Lung (tissue), 12 donors: ENCODE measurements around the gene NRG3. TPM values are rescaled to one million over a fixed set of nuclear protein-coding genes. Genes with fewer than 3 reads are reported as not detected.
A peak's percentile ranks its signal among the peaks of the same experiment; 100 is the strongest.

Experiments used
- ATAC-seq: fragments of 200-7000 bp; cut with Tn5 transposase; one replicate; pipeline ENCODE4 v1.9.1; 2020; ENCODE audit warnings: moderate number of reproducible peaks; ENCODE audit not compliant: insufficient read depth, low FRiP score
- DNase-seq, 3 donors: peaks; one replicate each; pipeline ENCODE4 v3.0.0-alpha.2; 2013 to 2017
- H3K27ac ChIP-seq, 2 donors: one replicate each; pipeline ENCODE4 v1.5.1; 2013; ENCODE audit warnings: mild to moderate bottlenecking in 2 of 2, moderate library complexity in 2 of 2, control low read depth in 1 of 2, inconsistent platforms in 1 of 2, low read depth in 1 of 2, low read length in 1 of 2
- H3K27me3 ChIP-seq, 3 donors: one replicate each; pipeline ENCODE4 v1.5.1; 2013; ENCODE audit warnings: low read length in 2 of 3; ENCODE audit not compliant: control insufficient read depth in 3 of 3, insufficient read depth in 3 of 3
- H3K36me3 ChIP-seq, 4 donors: one replicate each; pipeline ENCODE4 v1.5.1; 2013; ENCODE audit warnings: low read length in 4 of 4, mild to moderate bottlenecking in 1 of 4, moderate library complexity in 1 of 4; ENCODE audit not compliant: control insufficient read depth in 4 of 4, insufficient read depth in 4 of 4
- H3K4me1 ChIP-seq, 5 donors: one replicate each; pipeline ENCODE4 v1.5.1; 2013; ENCODE audit warnings: low read length in 5 of 5, mild to moderate bottlenecking in 2 of 5, moderate library complexity in 1 of 5; ENCODE audit not compliant: control insufficient read depth in 5 of 5, insufficient read depth in 5 of 5
- H3K4me3 ChIP-seq: one replicate; pipeline ENCODE4 v1.5.1; 2013; ENCODE audit warnings: mild to moderate bottlenecking, control low read depth, moderate library complexity
- H3K9ac ChIP-seq, 2 donors: one replicate each; pipeline ENCODE4 v1.5.1; 2013; ENCODE audit warnings: low read length in 2 of 2, control low read depth in 1 of 2; ENCODE audit not compliant: insufficient read depth in 1 of 2
- H3K9me3 ChIP-seq, 4 donors: one replicate each; pipeline ENCODE4 v1.5.1; 2013; ENCODE audit warnings: low read length in 3 of 4, mild to moderate bottlenecking in 1 of 4, moderate library complexity in 1 of 4; ENCODE audit not compliant: control insufficient read depth in 4 of 4, insufficient read depth in 3 of 4
- WGBS, 2 donors: extraction: QIAGEN DNeasy Blood & Tissue Kit; methylation state at CpG; one replicate each; pipeline ENCODE4 v1.1.7; 2013; 5-methylcytosine and 5-hydroxymethylcytosine counted together
- polyA plus RNA-seq, 2 donors: library from polyadenylated mRNA; stranded (reverse); fragments of 200-250 nt; gene quantifications; one replicate each; pipeline ENCODE4 v1.2.1, GENCODE V29; 2013
- total RNA-seq, 2 donors: library from RNA; depleted of rRNA in 1 of 2; stranded (reverse); fragments of >200 nt in 1 of 2; gene quantifications; one replicate each; pipeline ENCODE4 v1.2.1, GENCODE V29; 2014 to 2021
- TF ChIP-seq, protein P1 (sequence below): IDR thresholded peaks from 2 replicates; pipeline ENCODE4 v1.5.1; 2012; ENCODE audit warnings: mild to moderate bottlenecking; ENCODE audit errors: control extremely low read depth, extremely low read depth
- donor health status: control.
- donor health status: control.
- donor health status: Bipolar disorder and iron deficiency.
- donor health status: healthy.
- donor health status: DM: yes; HTN: yes; CAD: no.

NRG3 gene
- total and polyA plus RNA-seq, 4 donors: 0.49 to 2.0 (median 0.84) TPM

DNA sequence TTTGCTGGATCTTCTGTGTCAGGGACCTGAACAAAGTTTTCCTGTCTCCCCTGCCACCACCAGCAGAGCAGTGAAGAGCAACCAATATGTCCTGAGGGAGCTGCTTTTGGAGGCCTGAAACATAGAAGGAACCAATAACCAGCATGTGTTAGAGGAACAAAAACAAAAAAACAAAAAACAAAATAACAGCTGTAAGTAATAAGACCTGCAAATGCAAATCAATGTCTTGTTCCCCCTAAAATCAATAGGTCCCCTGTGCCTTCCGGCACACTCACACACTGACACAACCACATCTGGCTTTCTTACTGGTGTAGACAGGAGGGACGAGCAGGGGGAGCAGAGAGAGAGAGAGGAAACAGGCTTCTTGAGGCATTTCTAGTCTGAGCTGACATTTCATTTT, 94.1 kb downstream of the NRG3 start:
- H3K27ac ChIP-seq: no peak overlapping the region
- DNase-seq (no peak), ATAC-seq (no peak)
- H3K27me3 ChIP-seq: no peaks in the 10 kb centered on the region
- TF ChIP-seq, protein P1, sequence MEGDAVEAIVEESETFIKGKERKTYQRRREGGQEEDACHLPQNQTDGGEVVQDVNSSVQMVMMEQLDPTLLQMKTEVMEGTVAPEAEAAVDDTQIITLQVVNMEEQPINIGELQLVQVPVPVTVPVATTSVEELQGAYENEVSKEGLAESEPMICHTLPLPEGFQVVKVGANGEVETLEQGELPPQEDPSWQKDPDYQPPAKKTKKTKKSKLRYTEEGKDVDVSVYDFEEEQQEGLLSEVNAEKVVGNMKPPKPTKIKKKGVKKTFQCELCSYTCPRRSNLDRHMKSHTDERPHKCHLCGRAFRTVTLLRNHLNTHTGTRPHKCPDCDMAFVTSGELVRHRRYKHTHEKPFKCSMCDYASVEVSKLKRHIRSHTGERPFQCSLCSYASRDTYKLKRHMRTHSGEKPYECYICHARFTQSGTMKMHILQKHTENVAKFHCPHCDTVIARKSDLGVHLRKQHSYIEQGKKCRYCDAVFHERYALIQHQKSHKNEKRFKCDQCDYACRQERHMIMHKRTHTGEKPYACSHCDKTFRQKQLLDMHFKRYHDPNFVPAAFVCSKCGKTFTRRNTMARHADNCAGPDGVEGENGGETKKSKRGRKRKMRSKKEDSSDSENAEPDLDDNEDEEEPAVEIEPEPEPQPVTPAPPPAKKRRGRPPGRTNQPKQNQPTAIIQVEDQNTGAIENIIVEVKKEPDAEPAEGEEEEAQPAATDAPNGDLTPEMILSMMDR: no peak
- H3K9me3 ChIP-seq: peaks cover 0 to 2% (median 0%) of the 10 kb centered on the region in 4 donors
- H3K4me1 ChIP-seq: no peaks in the 10 kb centered on the region
- WGBS, 2 donors: 72 to 86% methylated on average over 2 of the region's 2 CpGs
- H3K4me3 ChIP-seq: no peak overlapping the region
- H3K36me3 ChIP-seq: no peaks in the 10 kb centered on the region
- H3K9ac ChIP-seq: no peak overlapping the region

DNA sequence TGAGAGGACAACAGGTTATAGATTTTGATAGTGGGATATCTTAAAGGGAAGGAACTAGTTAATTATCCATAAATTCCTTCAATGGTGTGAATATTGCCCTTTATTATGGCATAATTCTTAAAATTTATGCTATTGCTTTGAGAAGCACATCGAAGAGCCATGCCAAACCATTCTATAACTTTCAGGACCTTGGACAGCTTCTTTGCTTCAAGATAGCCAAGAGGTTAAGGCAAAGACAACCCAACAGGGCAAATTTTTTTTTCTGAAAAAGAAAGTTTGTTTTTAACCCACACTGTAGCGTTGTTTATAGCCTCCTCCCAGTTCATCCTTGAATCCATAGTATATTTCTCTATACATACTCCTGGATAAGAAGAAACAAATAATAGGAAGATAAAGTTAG, 103.2 kb downstream of the NRG3 start:
- peak in 2 of 3 donors; percentile 47 to 66 for DNase-seq

DNA sequence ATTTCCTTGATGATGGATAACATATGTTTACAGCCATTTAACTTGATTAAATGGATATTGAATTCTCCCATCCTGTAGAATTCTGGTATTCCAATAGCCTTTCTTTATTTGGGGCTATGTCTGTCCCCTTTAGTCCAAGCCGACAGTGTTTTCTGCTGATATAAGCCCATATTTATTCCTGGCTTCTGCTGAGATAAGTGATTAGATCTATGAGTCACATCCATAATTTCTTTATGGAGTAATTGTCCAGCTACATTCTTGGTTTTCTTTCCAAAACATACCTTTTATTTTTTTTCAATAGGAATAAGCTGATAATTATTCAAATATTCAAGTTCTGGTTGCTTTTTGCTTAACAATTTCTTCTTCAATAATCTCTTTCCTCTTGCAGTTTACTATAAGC, 106.7 kb downstream of the NRG3 start:
- no peaks in the 10 kb centered on the region for H3K4me1 ChIP-seq
- WGBS, 2 donors: 74 to 82% methylated on average over 1 of the region's 1 CpG
- no peaks in the 10 kb centered on the region for H3K27me3 ChIP-seq
- H3K27ac ChIP-seq: no peak overlapping the region
- ATAC-seq (no peak), DNase-seq (no peak)
- TF ChIP-seq, protein P1: no peak
- H3K9ac ChIP-seq: no peak overlapping the region
- no peaks in the 10 kb centered on the region for H3K9me3 ChIP-seq
- no peaks in the 10 kb centered on the region for H3K36me3 ChIP-seq
- H3K4me3 ChIP-seq: no peak overlapping the region

More for the DNA sequence above, 103.2 kb downstream of the NRG3 start:
- no peak overlapping the region for H3K9ac ChIP-seq
- H3K36me3 ChIP-seq: no peaks in the 10 kb centered on the region
- H3K27me3 ChIP-seq: no peaks in the 10 kb centered on the region
- H3K9me3 ChIP-seq: no peaks in the 10 kb centered on the region
- ATAC-seq: no peak
- H3K4me1 ChIP-seq: no peaks in the 10 kb centered on the region
- WGBS, 2 donors: 62 to 67% methylated on average over 2 of the region's 2 CpGs
- TF ChIP-seq, protein P1: no peak
- H3K4me3 ChIP-seq: no peak overlapping the region
- H3K27ac ChIP-seq: no peak overlapping the region

DNA sequence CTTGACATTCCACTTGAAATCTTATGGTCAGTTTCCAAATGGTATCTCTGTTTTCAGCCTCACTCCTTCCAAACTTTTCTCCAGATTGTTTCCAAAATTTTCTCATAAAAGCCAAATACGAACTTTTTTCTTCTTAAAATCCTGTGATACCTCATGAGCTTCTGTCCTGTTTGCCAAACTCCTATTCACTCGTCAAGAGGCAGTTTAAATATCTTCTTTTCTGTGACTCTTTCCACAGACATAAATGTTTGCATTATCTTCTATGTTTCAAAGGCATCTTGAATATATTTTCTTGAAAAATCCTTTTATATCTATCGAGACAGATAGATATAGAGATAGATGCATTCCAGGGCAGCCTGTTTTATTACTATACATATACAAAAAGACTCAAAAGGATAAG, 109.4 kb downstream of the NRG3 start:
- H3K4me3 ChIP-seq: no peak overlapping the region
- no peaks in the 10 kb centered on the region for H3K36me3 ChIP-seq
- ATAC-seq (no peak), DNase-seq (no peak)
- H3K27me3 ChIP-seq: no peaks in the 10 kb centered on the region
- WGBS, 2 donors: 80 to 86% methylated on average over 3 of the region's 3 CpGs
- H3K27ac ChIP-seq: no peak overlapping the region
- H3K9me3 ChIP-seq: peaks cover 0 to 4% (median 0%) of the 10 kb centered on the region in 4 donors
- no peak overlapping the region for H3K9ac ChIP-seq
- H3K4me1 ChIP-seq: no peaks in the 10 kb centered on the region
- TF ChIP-seq, protein P1: no peak
